K562 (cell line): ENCODE data around the gene HMGA1. TPM values are rescaled to one million over a fixed set of nuclear protein-coding genes. Genes with fewer than 3 reads are reported as not detected.

Experiments
- CBX3 ChIP-seq, 2 experiments: IDR thresholded peaks; 1 replicate in 1 of 2; 2 replicates in 1 of 2; pipeline ENCODE4 v1.6.1; 2012; ENCODE audit warnings: inconsistent platforms in 2 of 2, low read length in 2 of 2, borderline replicate concordance in 1 of 2, control low read depth in 1 of 2
- CHCHD3 ChIP-seq: fragments of 250-450 bp; sonication (Bioruptor Pico); IDR thresholded peaks from 2 replicates; pipeline ENCODE4 v2.1.2; 2022; ENCODE audit warnings: mild to moderate bottlenecking
- FOXJ3 ChIP-seq: sonication (generic); formaldehyde crosslinking; IDR thresholded peaks from 2 replicates; pipeline ENCODE4 v1.4.0; 2020; ENCODE audit warnings: mild to moderate bottlenecking, missing genetic modification reagents
- MAFK ChIP-seq: IDR thresholded peaks from 2 replicates; pipeline ENCODE4 v1.6.1; 2011; ENCODE audit warnings: low read length, improper control_type of control experiment
- MCM3 ChIP-seq: fragments of 450-650 bp; IDR thresholded peaks from 2 replicates; pipeline ENCODE4 v1.6.1; 2016
- PTBP1 ChIP-seq: fragments of 200-400 bp; formaldehyde crosslinking; IDR thresholded peaks from 2 replicates; pipeline ENCODE4 v1.6.1; 2017; ENCODE audit warnings: low read depth, low read length
- SIN3B ChIP-seq: fragments of 450-650 bp; IDR thresholded peaks from 2 replicates; pipeline ENCODE4 v1.6.1; 2017; ENCODE audit warnings: low read depth, mild to moderate bottlenecking, moderate library complexity
- ZBTB1 ChIP-seq: sonication (generic); formaldehyde crosslinking; IDR thresholded peaks from 2 replicates; pipeline ENCODE4 v1.8.1; 2023; ENCODE audit warnings: missing genetic modification reagents, low read depth, mild to moderate bottlenecking, borderline replicate concordance
- ZSCAN29 ChIP-seq: fragments of 450-650 bp; IDR thresholded peaks from 2 replicates; pipeline ENCODE4 v1.6.1; 2017
- polyA plus RNA-seq, 8 experiments: library from polyadenylated mRNA; depleted of rRNA in 4 of 8; stranded (reverse) in 5 of 8; unstranded in 3 of 8; fragments of >200 nt; fragmentation: Nextera tagmentation in 2 of 8; fragmentation: Illumina TruSeq in 1 of 8; extraction: Ambion mirVana in 2 of 8; extraction: Trizol in 1 of 8; gene quantifications; 2 replicates each; pipeline versions ENCODE4 v1.2.1 to v1.2.3, GENCODE V29; 2011 to 2014; ENCODE audit warnings: inconsistent platforms in 1 of 8, missing spikeins in 1 of 8
- total RNA-seq, 7 experiments: library from RNA; depleted of rRNA in 6 of 7; stranded (reverse); fragments of >200 nt in 6 of 7; fragmentation: Illumina TruSeq in 2 of 7; extraction: Trizol in 2 of 7; gene quantifications; 2 replicates each; pipeline versions ENCODE4 v1.2.1 to v1.2.3, GENCODE V29; 2011 to 2021; ENCODE audit warnings: low replicate concordance in 1 of 7
- TF ChIP-seq, protein P1 (sequence below): fragments of 250-450 bp; sonication (Bioruptor Pico); IDR thresholded peaks from 2 replicates; pipeline ENCODE4 v1.4.0; 2020; ENCODE audit warnings: mild to moderate bottlenecking, moderate library complexity

HMGA1 gene
- total and polyA plus RNA-seq, 9 of the 15 experiments (the other 6 are each of a cell fraction or from before 2014, with no cell fraction given), result 27.8 to 1,947 (median 594) TPM

- TF ChIP-seq CBX3 (IDR thresholded peaks at IDR 0.05; ENCODE audit: borderline replicate concordance in 1 of 2, low read length in 2 of 2) (no peak), MAFK (no peak), PTBP1 (no peak), MCM3 (no peak), ZSCAN29 (no peak), SIN3B (no peak), CHCHD3 (CRISPR knock-in tag) (no peak), ZBTB1 (0 out of 2 replicates have a peak, but pooled peaks have one; percentile 32), FOXJ3 (CRISPR knock-in tag) (no peak)
- TF ChIP-seq, protein P1, sequence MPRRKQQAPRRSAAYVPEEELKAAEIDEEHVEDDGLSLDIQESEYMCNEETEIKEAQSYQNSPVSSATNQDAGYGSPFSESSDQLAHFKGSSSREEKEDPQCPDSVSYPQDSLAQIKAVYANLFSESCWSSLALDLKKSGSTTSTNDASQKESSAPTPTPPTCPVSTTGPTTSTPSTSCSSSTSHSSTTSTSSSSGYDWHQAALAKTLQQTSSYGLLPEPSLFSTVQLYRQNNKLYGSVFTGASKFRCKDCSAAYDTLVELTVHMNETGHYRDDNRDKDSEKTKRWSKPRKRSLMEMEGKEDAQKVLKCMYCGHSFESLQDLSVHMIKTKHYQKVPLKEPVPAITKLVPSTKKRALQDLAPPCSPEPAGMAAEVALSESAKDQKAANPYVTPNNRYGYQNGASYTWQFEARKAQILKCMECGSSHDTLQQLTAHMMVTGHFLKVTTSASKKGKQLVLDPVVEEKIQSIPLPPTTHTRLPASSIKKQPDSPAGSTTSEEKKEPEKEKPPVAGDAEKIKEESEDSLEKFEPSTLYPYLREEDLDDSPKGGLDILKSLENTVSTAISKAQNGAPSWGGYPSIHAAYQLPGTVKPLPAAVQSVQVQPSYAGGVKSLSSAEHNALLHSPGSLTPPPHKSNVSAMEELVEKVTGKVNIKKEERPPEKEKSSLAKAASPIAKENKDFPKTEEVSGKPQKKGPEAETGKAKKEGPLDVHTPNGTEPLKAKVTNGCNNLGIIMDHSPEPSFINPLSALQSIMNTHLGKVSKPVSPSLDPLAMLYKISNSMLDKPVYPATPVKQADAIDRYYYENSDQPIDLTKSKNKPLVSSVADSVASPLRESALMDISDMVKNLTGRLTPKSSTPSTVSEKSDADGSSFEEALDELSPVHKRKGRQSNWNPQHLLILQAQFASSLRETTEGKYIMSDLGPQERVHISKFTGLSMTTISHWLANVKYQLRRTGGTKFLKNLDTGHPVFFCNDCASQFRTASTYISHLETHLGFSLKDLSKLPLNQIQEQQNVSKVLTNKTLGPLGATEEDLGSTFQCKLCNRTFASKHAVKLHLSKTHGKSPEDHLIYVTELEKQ (CRISPR knock-in tag), result no peak
Measured at GRCh38 chr6:34272013-34272926, 35.6 kb downstream of the HMGA1 start (continued).
